ENCODE measurements around the gene PREX1.

The PREX1 gene

DNA sequence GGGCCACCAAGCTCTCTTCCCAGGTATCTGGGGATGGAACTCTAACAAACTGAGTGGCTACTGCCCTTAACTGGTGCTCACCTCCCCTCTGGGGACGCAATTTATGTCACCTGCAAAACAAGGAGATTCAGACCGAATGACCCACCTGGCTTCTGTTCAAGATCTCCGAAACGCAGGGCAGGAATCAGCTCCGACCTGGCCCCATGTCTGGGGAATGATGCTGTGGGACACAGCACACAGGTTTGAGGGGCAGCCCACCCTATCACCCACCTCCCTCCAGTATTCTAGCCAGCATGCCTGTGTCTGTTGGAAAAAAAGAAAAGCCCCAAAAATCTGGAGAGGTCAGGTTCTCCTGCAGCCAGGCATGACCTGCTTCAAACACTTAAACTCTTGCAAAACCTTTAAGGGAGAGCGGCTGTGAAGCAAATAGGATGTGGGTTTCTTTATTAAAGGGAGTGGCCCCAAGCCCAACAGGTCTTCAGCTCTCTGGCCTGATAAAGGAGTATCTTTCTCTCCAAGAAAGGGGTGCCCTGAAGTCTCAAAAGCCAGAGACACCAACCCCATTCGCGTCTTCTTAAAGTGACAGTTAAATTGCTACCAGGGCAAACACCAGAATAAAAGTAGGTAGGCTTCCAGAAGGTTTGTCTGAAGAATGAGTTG, 6.4 kb downstream of the PREX1 start:
- DNase-seq (ENCODE audit: low read depth): no peak
- H3K4me3 ChIP-seq (replicated peaks; ENCODE audit: low read depth, low read length): no peak overlapping the region
- TF ChIP-seq, protein P1, sequence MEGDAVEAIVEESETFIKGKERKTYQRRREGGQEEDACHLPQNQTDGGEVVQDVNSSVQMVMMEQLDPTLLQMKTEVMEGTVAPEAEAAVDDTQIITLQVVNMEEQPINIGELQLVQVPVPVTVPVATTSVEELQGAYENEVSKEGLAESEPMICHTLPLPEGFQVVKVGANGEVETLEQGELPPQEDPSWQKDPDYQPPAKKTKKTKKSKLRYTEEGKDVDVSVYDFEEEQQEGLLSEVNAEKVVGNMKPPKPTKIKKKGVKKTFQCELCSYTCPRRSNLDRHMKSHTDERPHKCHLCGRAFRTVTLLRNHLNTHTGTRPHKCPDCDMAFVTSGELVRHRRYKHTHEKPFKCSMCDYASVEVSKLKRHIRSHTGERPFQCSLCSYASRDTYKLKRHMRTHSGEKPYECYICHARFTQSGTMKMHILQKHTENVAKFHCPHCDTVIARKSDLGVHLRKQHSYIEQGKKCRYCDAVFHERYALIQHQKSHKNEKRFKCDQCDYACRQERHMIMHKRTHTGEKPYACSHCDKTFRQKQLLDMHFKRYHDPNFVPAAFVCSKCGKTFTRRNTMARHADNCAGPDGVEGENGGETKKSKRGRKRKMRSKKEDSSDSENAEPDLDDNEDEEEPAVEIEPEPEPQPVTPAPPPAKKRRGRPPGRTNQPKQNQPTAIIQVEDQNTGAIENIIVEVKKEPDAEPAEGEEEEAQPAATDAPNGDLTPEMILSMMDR (IDR thresholded peaks at IDR 0.05; ENCODE audit: low read length, missing control alignments): no peak

DNA sequence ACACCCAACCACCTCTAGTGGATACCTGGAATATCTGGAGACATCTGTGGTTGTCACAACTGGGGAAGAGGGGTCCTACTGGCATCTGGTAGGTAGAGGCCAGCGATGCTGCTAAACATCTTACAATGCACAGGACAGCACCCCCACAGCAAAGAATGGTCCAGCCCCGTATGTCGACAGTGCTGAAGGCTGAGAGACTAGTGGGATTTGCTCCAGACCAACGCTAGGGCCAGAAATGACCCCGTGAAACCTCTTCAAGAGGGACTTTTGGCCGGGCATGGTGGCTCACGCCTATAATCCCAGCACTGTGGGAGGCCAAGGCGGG, 7.2 kb downstream of the PREX1 start:
- TF ChIP-seq, protein P1 (IDR thresholded peaks at IDR 0.05; ENCODE audit: low read length, missing control alignments): no peak
- H3K4me3 ChIP-seq (replicated peaks; ENCODE audit: low read depth, low read length): no peak overlapping the region
- no peak for DNase-seq (ENCODE audit: low read depth)

DNA sequence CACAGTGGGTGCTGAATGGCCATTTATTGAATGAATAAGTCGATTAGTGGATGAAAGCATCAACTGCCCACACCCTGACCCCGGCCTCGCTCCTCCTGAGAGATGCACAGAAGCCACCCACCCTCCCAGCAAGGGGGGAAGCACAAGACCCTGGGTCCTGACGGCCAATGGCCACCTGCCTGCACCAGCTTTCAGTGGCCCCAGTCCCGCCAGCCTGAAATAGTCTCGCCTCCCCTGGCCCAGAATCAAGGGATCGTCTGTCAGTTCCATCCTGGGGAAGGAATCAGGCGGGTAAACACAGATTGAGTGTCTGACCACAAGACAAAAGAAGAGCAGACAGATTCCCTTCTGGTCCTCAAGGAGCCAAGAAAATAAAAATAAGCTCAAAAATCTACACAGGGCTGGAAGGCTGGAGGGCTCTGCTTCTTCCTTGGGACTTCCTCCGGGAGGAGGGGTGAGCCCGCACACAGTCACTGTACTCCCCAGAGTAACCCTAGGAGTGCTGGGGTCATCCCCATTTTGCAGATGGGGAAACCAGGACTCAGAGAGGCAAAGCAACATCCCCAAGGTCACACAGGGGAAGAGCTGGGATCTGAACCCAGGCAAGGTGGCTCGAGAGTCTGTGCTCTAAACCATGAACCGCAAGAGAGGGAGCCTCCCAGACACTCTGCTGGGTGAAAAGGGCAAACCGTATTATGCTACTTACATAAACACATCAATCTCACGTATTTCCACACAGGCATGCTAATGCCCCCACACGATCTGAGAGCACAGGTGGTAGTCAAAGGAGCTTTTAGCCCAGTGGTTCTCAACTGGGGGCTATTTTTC, 7.8 kb downstream of the PREX1 start:
- no peak overlapping the region for H3K4me3 ChIP-seq (replicated peaks; ENCODE audit: low read depth, low read length)
- DNase-seq (ENCODE audit: low read depth): no peak

DNA sequence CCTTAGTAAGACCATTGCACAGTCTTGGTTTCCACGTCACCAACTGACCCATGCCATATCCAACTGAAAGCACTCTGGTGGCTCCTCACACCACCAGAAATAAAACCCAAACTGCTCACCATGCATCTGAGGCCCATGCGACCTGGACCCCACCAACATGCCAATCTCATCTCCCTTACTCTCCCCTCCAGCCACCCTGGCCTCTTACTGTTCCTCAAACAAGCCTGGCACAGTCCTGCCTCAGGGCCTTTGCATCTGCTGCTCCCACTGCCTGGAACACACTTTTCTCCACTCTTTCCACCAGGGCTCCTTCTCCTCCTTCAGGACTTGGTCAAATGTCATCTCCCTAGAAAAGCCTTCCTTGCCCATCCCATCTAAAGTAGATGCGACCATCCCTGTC, 8.7 kb downstream of the PREX1 start:
- no peak overlapping the region for H3K4me3 ChIP-seq (replicated peaks; ENCODE audit: low read depth, low read length)
- TF ChIP-seq, protein P1 (IDR thresholded peaks at IDR 0.05; ENCODE audit: low read length, missing control alignments): no peak
- no peak for DNase-seq (ENCODE audit: low read depth)

More for the DNA sequence above, 7.8 kb downstream of the PREX1 start:
- TF ChIP-seq, protein P1 (IDR thresholded peaks at IDR 0.05; ENCODE audit: low read length, missing control alignments): no peak

DNA sequence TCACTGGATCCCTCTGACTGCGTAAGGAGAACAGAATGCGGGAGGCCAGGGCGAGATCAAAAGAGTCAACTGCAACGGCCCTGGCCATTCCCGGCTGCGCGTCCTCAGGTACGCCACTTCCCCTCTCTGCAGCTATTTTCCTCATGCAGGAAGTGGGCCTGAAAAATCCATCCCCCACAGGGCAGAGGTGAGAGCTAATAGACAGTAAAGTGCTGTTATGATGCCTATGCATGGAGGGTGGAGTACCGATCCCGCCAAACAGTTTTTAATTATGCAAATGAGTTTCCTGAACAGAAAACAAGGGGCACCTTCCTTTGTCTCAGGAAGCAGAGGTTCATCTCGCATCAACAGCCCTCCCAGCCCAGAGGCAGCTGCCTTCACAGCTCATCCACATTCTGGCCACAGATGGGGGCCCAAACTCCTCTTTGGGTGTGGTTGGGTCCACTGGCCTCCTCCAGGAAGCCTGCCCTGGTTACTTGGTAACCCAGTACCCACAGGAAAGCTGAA, 9.3 kb downstream of the PREX1 start:
- DNase-seq (ENCODE audit: low read depth): no peak
- no peak overlapping the region for H3K4me3 ChIP-seq (replicated peaks; ENCODE audit: low read depth, low read length)
- TF ChIP-seq, protein P1 (IDR thresholded peaks at IDR 0.05; ENCODE audit: low read length, missing control alignments): no peak

DNA sequence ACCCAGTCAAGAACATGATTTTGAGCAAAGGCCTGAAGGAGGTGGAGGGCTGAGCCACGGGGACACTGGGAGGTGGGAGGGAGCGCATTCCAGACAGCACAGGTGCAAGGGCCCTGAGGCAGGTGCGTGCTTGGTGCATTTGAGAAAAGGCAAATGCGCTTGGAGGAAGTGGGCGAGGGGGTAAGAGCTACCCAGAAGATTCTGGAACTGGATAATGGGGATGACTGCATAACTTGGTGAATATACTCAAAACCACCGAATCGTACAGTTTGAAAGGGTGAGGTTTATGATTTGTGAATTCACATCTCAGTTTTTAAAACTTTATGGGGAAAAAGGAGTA, 9.8 kb downstream of the PREX1 start:
- H3K4me3 ChIP-seq (replicated peaks; ENCODE audit: low read depth, low read length): no peak overlapping the region
- no peak for DNase-seq (ENCODE audit: low read depth)
- TF ChIP-seq, protein P1 (IDR thresholded peaks at IDR 0.05; ENCODE audit: low read length, missing control alignments): no peak
